Stimulated activated naive CD8-positive, alpha-beta T cell treated with anti-CD3 and anti-CD28 coated beads, Interleukin-15, Interleukin-2, amounts not matched to agents 100 ng/mL and 50 ng/mL, for 24 hours (primary cell): ENCODE results near the gene CYP1A1.
A peak's percentile ranks its signal among the peaks of the same experiment; 100 is the strongest.

ENCODE experiments used
- H3K27ac Mint-ChIP-seq: one replicate; pipeline ENCODE4 v1.8.0; 2021; ENCODE audit warnings: mild to moderate bottlenecking, mixed read lengths
- H3K27me3 Mint-ChIP-seq: one replicate; pipeline ENCODE4 v1.8.0; 2021; ENCODE audit warnings: mixed read lengths
- H3K36me3 Mint-ChIP-seq: one replicate; pipeline ENCODE4 v1.8.0; 2021; ENCODE audit warnings: low read depth, mixed read lengths
- H3K4me1 Mint-ChIP-seq: one replicate; pipeline ENCODE4 v1.8.0; 2021; ENCODE audit warnings: low read depth, mixed read lengths
- H3K4me3 Mint-ChIP-seq: one replicate; pipeline ENCODE4 v1.8.0; 2021; ENCODE audit warnings: mild to moderate bottlenecking, mixed read lengths
- H3K9me3 Mint-ChIP-seq: one replicate; pipeline ENCODE4 v1.8.0; 2021; ENCODE audit warnings: mixed read lengths

The CYP1A1 gene

GRCh38 chr15:74725225-74725774 is at the start of gene CYP1A1:
TSS of gene CYP1A1 (minus strand) at chr15:74725528. CDS start at chr15:74723097, 2,431 bp downstream.
- Mint-ChIP-seq H3K36me3 (no peaks in the 10 kb centered on the region), H3K4me3 (peak within 1 kb of the TSS; percentile 53), H3K27ac (no peak within 1 kb of the TSS), H3K9me3 (no peaks in the 10 kb centered on the region), H3K27me3 (peaks cover 20% of the 10 kb centered on the region), H3K4me1 (peaks cover 11% of the 10 kb centered on the region)

GRCh38 chr15:74773731-74774252 is 48.5 kb upstream of the CYP1A1 start:
- Mint-ChIP-seq H3K4me3 (no peak overlapping the region), H3K27me3 (no peaks in the 10 kb centered on the region), H3K36me3 (no peaks in the 10 kb centered on the region), H3K9me3 (no peaks in the 10 kb centered on the region), H3K27ac (peak overlapping the region; percentile 2), H3K4me1 (peaks cover 72% of the 10 kb centered on the region)

GRCh38 chr15:74773329-74773728 is 48.0 kb upstream of the CYP1A1 start:
- H3K4me3 Mint-ChIP-seq, result no peak overlapping the region
- H3K9me3 Mint-ChIP-seq, result no peaks in the 10 kb centered on the region
- no peaks in the 10 kb centered on the region for H3K36me3 Mint-ChIP-seq
- H3K4me1 Mint-ChIP-seq, result peaks cover 72% of the 10 kb centered on the region
- H3K27ac Mint-ChIP-seq, result peak overlapping the region; percentile 45
- no peaks in the 10 kb centered on the region for H3K27me3 Mint-ChIP-seq

GRCh38 chr15:74770211-74770903 is 45.0 kb upstream of the CYP1A1 start:
- Mint-ChIP-seq H3K4me1 (peaks cover 44% of the 10 kb centered on the region), H3K36me3 (no peaks in the 10 kb centered on the region), H3K4me3 (no peak overlapping the region), H3K27ac (no peak overlapping the region), H3K9me3 (no peaks in the 10 kb centered on the region), H3K27me3 (no peaks in the 10 kb centered on the region)

GRCh38 chr15:74769463-74770025 is 44.2 kb upstream of the CYP1A1 start:
- H3K36me3 Mint-ChIP-seq, result no peaks in the 10 kb centered on the region
- no peak overlapping the region for H3K4me3 Mint-ChIP-seq
- peaks cover 38% of the 10 kb centered on the region for H3K4me1 Mint-ChIP-seq
- no peaks in the 10 kb centered on the region for H3K9me3 Mint-ChIP-seq
- H3K27me3 Mint-ChIP-seq, result no peaks in the 10 kb centered on the region
- no peak overlapping the region for H3K27ac Mint-ChIP-seq

- Mint-ChIP-seq H3K27me3 (no peaks in the 10 kb centered on the region), H3K4me1 (peaks cover 35% of the 10 kb centered on the region), H3K9me3 (no peaks in the 10 kb centered on the region), H3K4me3 (peak overlapping the region; percentile 65), H3K36me3 (no peaks in the 10 kb centered on the region), H3K27ac (peak overlapping the region; percentile 73)
Observed at GRCh38 chr15:74768771-74769342, 43.5 kb upstream of the CYP1A1 start.

GRCh38 chr15:74768099-74768770 is 42.9 kb upstream of the CYP1A1 start:
- no peaks in the 10 kb centered on the region for H3K27me3 Mint-ChIP-seq
- H3K4me3 Mint-ChIP-seq, result peak overlapping the region; percentile 65
- H3K9me3 Mint-ChIP-seq, result no peaks in the 10 kb centered on the region
- H3K4me1 Mint-ChIP-seq, result peaks cover 28% of the 10 kb centered on the region
- no peaks in the 10 kb centered on the region for H3K36me3 Mint-ChIP-seq
- peak overlapping the region; percentile 73 for H3K27ac Mint-ChIP-seq

GRCh38 chr15:74767167-74768098 is 42.1 kb upstream of the CYP1A1 start:
- no peak overlapping the region for H3K27ac Mint-ChIP-seq
- no peaks in the 10 kb centered on the region for H3K36me3 Mint-ChIP-seq
- H3K9me3 Mint-ChIP-seq, result no peaks in the 10 kb centered on the region
- H3K4me1 Mint-ChIP-seq, result peaks cover 22% of the 10 kb centered on the region
- no peaks in the 10 kb centered on the region for H3K27me3 Mint-ChIP-seq
- H3K4me3 Mint-ChIP-seq, result no peak overlapping the region

GRCh38 chr15:74763416-74763815 is 38.1 kb upstream of the CYP1A1 start:
- H3K36me3 Mint-ChIP-seq, result no peaks in the 10 kb centered on the region
- no peak overlapping the region for H3K27ac Mint-ChIP-seq
- H3K4me1 Mint-ChIP-seq, result peaks cover under 1% of the 10 kb centered on the region
- no peak overlapping the region for H3K4me3 Mint-ChIP-seq
- no peaks in the 10 kb centered on the region for H3K9me3 Mint-ChIP-seq
- H3K27me3 Mint-ChIP-seq, result no peaks in the 10 kb centered on the region

GRCh38 chr15:74762791-74763150 is 37.4 kb upstream of the CYP1A1 start:
- Mint-ChIP-seq H3K4me3 (no peak overlapping the region), H3K27ac (no peak overlapping the region), H3K4me1 (no peaks in the 10 kb centered on the region), H3K36me3 (no peaks in the 10 kb centered on the region), H3K27me3 (no peaks in the 10 kb centered on the region), H3K9me3 (no peaks in the 10 kb centered on the region)

GRCh38 chr15:74758736-74759135 is 33.4 kb upstream of the CYP1A1 start:
- H3K4me3 Mint-ChIP-seq, result no peak overlapping the region
- H3K4me1 Mint-ChIP-seq, result no peaks in the 10 kb centered on the region
- no peaks in the 10 kb centered on the region for H3K27me3 Mint-ChIP-seq
- H3K36me3 Mint-ChIP-seq, result no peaks in the 10 kb centered on the region
- H3K9me3 Mint-ChIP-seq, result no peaks in the 10 kb centered on the region
- H3K27ac Mint-ChIP-seq, result no peak overlapping the region

GRCh38 chr15:74754593-74755215 is 29.4 kb upstream of the CYP1A1 start:
- Mint-ChIP-seq H3K9me3 (no peaks in the 10 kb centered on the region), H3K36me3 (no peaks in the 10 kb centered on the region), H3K27me3 (no peaks in the 10 kb centered on the region), H3K27ac (no peak overlapping the region), H3K4me1 (no peaks in the 10 kb centered on the region), H3K4me3 (no peak overlapping the region)

- H3K4me1 Mint-ChIP-seq, result no peaks in the 10 kb centered on the region
- H3K4me3 Mint-ChIP-seq, result no peak overlapping the region
- no peak overlapping the region for H3K27ac Mint-ChIP-seq
- H3K36me3 Mint-ChIP-seq, result no peaks in the 10 kb centered on the region
- H3K27me3 Mint-ChIP-seq, result no peaks in the 10 kb centered on the region
- no peaks in the 10 kb centered on the region for H3K9me3 Mint-ChIP-seq
Observed at GRCh38 chr15:74752531-74752930, 27.2 kb upstream of the CYP1A1 start.

GRCh38 chr15:74752011-74752410 is 26.7 kb upstream of the CYP1A1 start:
- no peak overlapping the region for H3K27ac Mint-ChIP-seq
- H3K36me3 Mint-ChIP-seq, result no peaks in the 10 kb centered on the region
- no peak overlapping the region for H3K4me3 Mint-ChIP-seq
- H3K4me1 Mint-ChIP-seq, result no peaks in the 10 kb centered on the region
- no peaks in the 10 kb centered on the region for H3K9me3 Mint-ChIP-seq
- H3K27me3 Mint-ChIP-seq, result no peaks in the 10 kb centered on the region
